Measurements from ENCODE around the gene RNF208.

The RNF208 gene

GRCh38 chr9:137232510-137232909 is 10.5 kb upstream of the RNF208 start:
- no peak for TF ChIP-seq USF1 (IDR thresholded peaks at IDR 0.05)
- TF ChIP-seq CREB1 (IDR thresholded peaks at IDR 0.05; ENCODE audit: low read depth) = no peak
- no peak for TF ChIP-seq NFIC (IDR thresholded peaks at IDR 0.05)
- no peak for TF ChIP-seq REST (IDR thresholded peaks at IDR 0.05; ENCODE audit: low read depth)

GRCh38 chr9:137232101-137232500 is 10.1 kb upstream of the RNF208 start:
- TF ChIP-seq REST (IDR thresholded peaks at IDR 0.05; ENCODE audit: low read depth) = no peak
- no peak for TF ChIP-seq MAX (IDR thresholded peaks at IDR 0.05)
- TF ChIP-seq TEAD4 (IDR thresholded peaks at IDR 0.05) = no peak
- no peak for TF ChIP-seq YY1 (IDR thresholded peaks at IDR 0.05; ENCODE audit: low read depth)
- no peak for TF ChIP-seq NFIC (IDR thresholded peaks at IDR 0.05)
- TF ChIP-seq TAF1 (IDR thresholded peaks at IDR 0.05; ENCODE audit: low read depth) = no peak

GRCh38 chr9:137231372-137232039 is 9.5 kb upstream of the RNF208 start:
- TF ChIP-seq TAF1 (IDR thresholded peaks at IDR 0.05; ENCODE audit: low read depth) = no peak
- no peak for TF ChIP-seq CEBPB (IDR thresholded peaks at IDR 0.05)
- TF ChIP-seq TEAD4 (IDR thresholded peaks at IDR 0.05) = no peak
- TF ChIP-seq NFIC (IDR thresholded peaks at IDR 0.05) = no peak
- TF ChIP-seq EGR1 (IDR thresholded peaks at IDR 0.05) = no peak
- no peak for TF ChIP-seq RAD21 (IDR thresholded peaks at IDR 0.05; ENCODE audit: low read depth)
- TF ChIP-seq EP300 (IDR thresholded peaks at IDR 0.05; ENCODE audit: borderline replicate concordance) = no peak
- no peak for TF ChIP-seq TCF12 (IDR thresholded peaks at IDR 0.05; ENCODE audit: low read depth)
- TF ChIP-seq FOXM1 (IDR thresholded peaks at IDR 0.05; ENCODE audit: borderline replicate concordance, low read depth) = no peak
- TF ChIP-seq MAX (IDR thresholded peaks at IDR 0.05) = no peak
- no peak for TF ChIP-seq YY1 (IDR thresholded peaks at IDR 0.05; ENCODE audit: low read depth)
- TF ChIP-seq CREB1 (IDR thresholded peaks at IDR 0.05; ENCODE audit: low read depth) = no peak
- no peak for TF ChIP-seq USF1 (IDR thresholded peaks at IDR 0.05)
- TF ChIP-seq ZBTB7A (IDR thresholded peaks at IDR 0.05; ENCODE audit: low read depth) = no peak

GRCh38 chr9:137230705-137231371 is 8.8 kb upstream of the RNF208 start, which contains the start of gene SLC34A3:
TSS of gene SLC34A3 (plus strand) at chr9:137230901. CDS start at chr9:137231703, 802 bp downstream.
- TF ChIP-seq FOXM1 (IDR thresholded peaks at IDR 0.05; ENCODE audit: borderline replicate concordance, low read depth) = no peak
- TF ChIP-seq ZBTB7A (IDR thresholded peaks at IDR 0.05; ENCODE audit: low read depth) = 0 out of 2 replicates have a peak, but pooled peaks have one; percentile 14

GRCh38 chr9:137229903-137230704 is 8.1 kb upstream of the RNF208 start:
- TF ChIP-seq NFIC (IDR thresholded peaks at IDR 0.05) = no peak
- TF ChIP-seq EGR1 (IDR thresholded peaks at IDR 0.05) = no peak
- no peak for TF ChIP-seq CEBPB (IDR thresholded peaks at IDR 0.05)
- TF ChIP-seq MAX (IDR thresholded peaks at IDR 0.05) = no peak
- TF ChIP-seq RAD21 (IDR thresholded peaks at IDR 0.05; ENCODE audit: low read depth) = no peak
- no peak for TF ChIP-seq FOXM1 (IDR thresholded peaks at IDR 0.05; ENCODE audit: borderline replicate concordance, low read depth)
- TF ChIP-seq ZBTB7A (IDR thresholded peaks at IDR 0.05; ENCODE audit: low read depth) = no peak
- no peak for TF ChIP-seq TCF12 (IDR thresholded peaks at IDR 0.05; ENCODE audit: low read depth)
- no peak for TF ChIP-seq CREB1 (IDR thresholded peaks at IDR 0.05; ENCODE audit: low read depth)
- no peak for TF ChIP-seq YY1 (IDR thresholded peaks at IDR 0.05; ENCODE audit: low read depth)
